Kidney (tissue), 14 donors: ENCODE results near the gene SLC22A17. TPM values are rescaled to one million over a fixed set of nuclear protein-coding genes. Genes with fewer than 3 reads are reported as not detected.

Experiments used
- DNase-seq, 5 donors: peaks; one replicate each; pipeline ENCODE4 v3.0.0-alpha.2; 2013 to 2020
- FAIRE-seq: peaks from 2 replicates; lab custom pipeline; 2012; peaks lifted over from hg19 to GRCh38; lab: Jason Lieb, UNC
- H3K27ac ChIP-seq, 2 donors: one replicate each; pipeline ENCODE4 v1.7.0; 2013; ENCODE audit warnings: low read depth in 2 of 2, low read length in 2 of 2, inconsistent platforms in 1 of 2
- H3K27me3 ChIP-seq: one replicate; pipeline ENCODE4 v1.7.1; 2013; ENCODE audit warnings: low read length, inconsistent platforms; ENCODE audit not compliant: control insufficient read depth, insufficient read depth
- H3K36me3 ChIP-seq, 3 donors: one replicate each; pipeline versions ENCODE4 v1.7.0 to v1.7.1; 2013; ENCODE audit warnings: low read length in 3 of 3, control low read depth in 1 of 3, inconsistent platforms in 1 of 3; ENCODE audit not compliant: insufficient read depth in 3 of 3, control insufficient read depth in 2 of 3
- H3K4me1 ChIP-seq, 3 donors: one replicate each; pipeline versions ENCODE4 v1.7.0 to v1.7.1; 2013; ENCODE audit warnings: low read length in 3 of 3, inconsistent platforms in 1 of 3, low read depth in 1 of 3; ENCODE audit not compliant: control insufficient read depth in 2 of 3, insufficient read depth in 2 of 3
- H3K4me3 ChIP-seq, 3 donors: one replicate each; pipeline versions ENCODE4 v1.7.0 to v1.8.1; 2013; ENCODE audit warnings: low read length in 3 of 3, control low read depth in 1 of 3, inconsistent platforms in 1 of 3
- H3K9ac ChIP-seq, 3 donors: one replicate each; pipeline versions ENCODE4 v1.7.0 to v1.7.1; 2013; ENCODE audit warnings: low read length in 3 of 3, control low read depth in 1 of 3, inconsistent platforms in 1 of 3
- H3K9me3 ChIP-seq, 3 donors: one replicate each; pipeline versions ENCODE4 v1.7.0 to v1.7.1; 2013; ENCODE audit warnings: low read length in 3 of 3, control low read depth in 1 of 3, inconsistent platforms in 1 of 3; ENCODE audit not compliant: control insufficient read depth in 2 of 3, insufficient read depth in 1 of 3
- CTCF ChIP-seq: IDR thresholded peaks from 3 replicates; pipeline ENCODE4 v1.5.1; 2012; ENCODE audit warnings: mild to moderate bottlenecking, moderate library complexity, borderline replicate concordance; ENCODE audit not compliant: insufficient read depth; ENCODE audit errors: extremely low read depth
- intact Hi-C: fragments of 100-400 bp; cut with DNase I; formaldehyde crosslinking; loops from one replicate; pipeline ENCODE4 v1.11.1; 2022
- polyA plus RNA-seq: library from polyadenylated mRNA; stranded (reverse); fragments of 350-450 nt; fragmentation: Illumina TruSeq; extraction: RNeasy Lipid Tissue Mini Kit (QIAGEN cat#74804); gene quantifications from one replicate; pipeline ENCODE4 v1.2.3, GENCODE V29; 2014; ENCODE audit warnings: low read depth, low replicate concordance; ENCODE audit not compliant: insufficient read depth
- total RNA-seq: library from RNA; stranded (reverse); fragmentation: NEBNext Ultra II Directional; extraction: Animal tissue kit (Norgen Biotek cat#: 25700); gene quantifications from one replicate; pipeline ENCODE4 v1.2.1, GENCODE V29; 2021
- donor health status: control.
- donor health status: control.
- donor health status: control.
- donor health status: control.
- donor health status: control.
- donor health status: DM: yes; HTN: yes; CAD: no.
- donor health status: Normal renal cell carcinoma (clear cell type).

SLC22A17 gene
- total and polyA plus RNA-seq, 2 donors from 2014 or later, result 35.3 to 61.2 TPM

GRCh38 chr14:23349156-23349845 is 3.4 kb downstream of the SLC22A17 start:
- intact Hi-C loops, result no loop called here
- Histone ChIP-seq H3K27ac (no peak overlapping the region), H3K27me3 (no peaks in the 10 kb centered on the region), H3K36me3 (no peaks in the 10 kb centered on the region), H3K4me1 (peaks cover 0 to 7% (median 0%) of the 10 kb centered on the region in 3 donors), H3K9me3 (no peaks in the 10 kb centered on the region), H3K9ac (no peak overlapping the region), H3K4me3 (no peak overlapping the region)
- no peak for TF ChIP-seq CTCF
- FAIRE-seq, result no peak
- DNase-seq, result no peak

GRCh38 chr14:23348297-23348655 is 4.4 kb downstream of the SLC22A17 start:
- no peaks in the 10 kb centered on the region for H3K27me3 ChIP-seq
- no peak overlapping the region for H3K4me3 ChIP-seq
- no peak overlapping the region for H3K9ac ChIP-seq
- no peaks in the 10 kb centered on the region for H3K9me3 ChIP-seq
- intact Hi-C loops, result no loop called here
- FAIRE-seq (no peak), DNase-seq (no peak)
- H3K27ac ChIP-seq, result no peak overlapping the region
- H3K4me1 ChIP-seq, result peaks cover 0 to 7% (median 0%) of the 10 kb centered on the region in 3 donors
- H3K36me3 ChIP-seq, result no peaks in the 10 kb centered on the region
- no peak for TF ChIP-seq CTCF

GRCh38 chr14:23347406-23348296 is 5.0 kb downstream of the SLC22A17 start:
- Histone ChIP-seq H3K9ac (no peak overlapping the region), H3K4me3 (no peak overlapping the region), H3K4me1 (peaks cover 0 to 5% (median 0%) of the 10 kb centered on the region in 3 donors), H3K27me3 (no peaks in the 10 kb centered on the region), H3K27ac (no peak overlapping the region), H3K36me3 (no peaks in the 10 kb centered on the region), H3K9me3 (no peaks in the 10 kb centered on the region)
- no peak for TF ChIP-seq CTCF
- FAIRE-seq (no peak), DNase-seq (no peak)
- intact Hi-C loops, result no loop called here
